ENCODE measurements around the gene IL17RD.

GRCh38 chr3:57160076-57160764, 4.9 kb downstream of the IL17RD start:
- TF ChIP-seq CTCF (IDR thresholded peaks at IDR 0.05) (no peak), POLR2A (IDR thresholded peaks at IDR 0.05) (no peak)
